IMR-90 (cell line): ENCODE measurements around the gene MOV10.

Source experiments
- BHLHE40 ChIP-seq: fragments of 150-350 bp; IDR thresholded peaks from 2 replicates; pipeline ENCODE4 v1.6.1; 2016; ENCODE audit warnings: mild to moderate bottlenecking, low read depth, low read length
- CTCF ChIP-seq: conservative IDR thresholded peaks from 2 replicates; pipeline ENCODE4 v1.5.1; 2012; ENCODE audit warnings: mild to moderate bottlenecking, low read depth, low read length, improper control_type of control experiment
- FOS ChIP-seq: fragments of 150-350 bp; IDR thresholded peaks from 2 replicates; pipeline ENCODE4 v1.6.1; 2016; ENCODE audit warnings: low read depth, low read length
- MAZ ChIP-seq: IDR thresholded peaks from 2 replicates; pipeline ENCODE4 v1.6.1; 2012; ENCODE audit warnings: low read depth, mild to moderate bottlenecking, low read length, improper control_type of control experiment, moderate library complexity, borderline replicate concordance
- NFE2L2 ChIP-seq: fragments of 150-350 bp; IDR thresholded peaks from 2 replicates; pipeline ENCODE4 v1.6.1; 2016; ENCODE audit warnings: low read depth, mild to moderate bottlenecking, low read length
- POLR2A ChIP-seq: IDR thresholded peaks from 2 replicates; pipeline ENCODE4 v1.6.1; 2012; ENCODE audit warnings: mild to moderate bottlenecking, low read depth, low read length
- RAD21 ChIP-seq: IDR thresholded peaks from 2 replicates; pipeline ENCODE4 v1.6.1; 2012; ENCODE audit warnings: low read length, improper control_type of control experiment
- RCOR1 ChIP-seq: IDR thresholded peaks from 2 replicates; pipeline ENCODE4 v1.6.1; 2012; ENCODE audit warnings: mild to moderate bottlenecking, low read length, improper control_type of control experiment; ENCODE audit not compliant: insufficient replicate concordance

GRCh38 chr1:112633628-112634027 is 40.8 kb upstream of the MOV10 start:
- TF ChIP-seq CTCF (no peak), FOS (no peak), NFE2L2 (no peak), POLR2A (no peak), RAD21 (no peak), BHLHE40 (no peak), MAZ (no peak), RCOR1 (no peak)
